IPS DF 19.7 (cell line): ENCODE data around the gene CD300LG.
"Not testable (repeated sequence)": the region's sequence is repeated elsewhere in the genome, so short reads cannot be mapped to it uniquely, and the experiment has no call there.

Source experiments
- DNase-seq: peaks from one replicate; pipeline ENCODE4 v3.0.0-alpha.2; 2013; ENCODE audit warnings: low read depth, low spot score

CD300LG gene

GRCh38 chr17:43854498-43854897 lies 7.5 kb downstream of the CD300LG start:
- no peak for DNase-seq

DNA sequence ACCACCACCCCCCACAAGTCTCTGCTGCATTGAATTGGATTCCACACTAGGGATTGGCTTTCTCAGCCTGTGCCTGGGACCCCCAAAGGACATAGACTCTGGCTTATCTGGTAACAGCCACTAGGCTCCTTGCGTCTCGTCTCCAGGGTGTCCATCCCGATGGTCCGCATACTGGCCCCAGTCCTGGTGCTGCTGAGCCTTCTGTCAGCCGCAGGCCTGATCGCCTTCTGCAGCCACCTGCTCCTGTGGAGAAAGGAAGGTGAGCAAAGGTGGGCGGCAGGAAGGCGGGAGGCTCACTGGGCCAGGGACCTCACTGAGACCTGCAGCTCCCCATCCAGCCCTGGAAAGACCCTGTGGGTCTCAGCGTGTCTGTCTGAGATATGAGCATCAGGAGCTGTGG lies 8.1 kb downstream of the CD300LG start:
- no peak for DNase-seq

DNA sequence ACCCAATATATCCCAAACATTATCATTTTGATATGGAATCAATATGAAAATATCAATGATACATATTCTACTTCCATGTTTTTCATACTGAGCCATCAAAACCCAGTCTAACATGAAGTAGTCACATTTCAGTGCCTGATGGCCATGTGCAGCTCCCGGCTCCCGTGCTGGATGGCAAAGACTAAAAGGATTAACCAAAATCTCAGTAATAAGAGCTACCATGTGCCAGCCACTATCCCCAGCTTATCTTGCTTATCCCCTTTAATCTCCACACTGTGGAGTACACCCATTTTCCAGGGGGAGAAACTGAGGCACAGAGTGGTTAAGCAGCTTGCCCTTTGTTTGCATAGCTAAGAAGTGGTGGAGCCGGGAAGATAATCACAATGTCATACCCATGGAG lies 9.2 kb downstream of the CD300LG start:
- no peak for DNase-seq

DNA sequence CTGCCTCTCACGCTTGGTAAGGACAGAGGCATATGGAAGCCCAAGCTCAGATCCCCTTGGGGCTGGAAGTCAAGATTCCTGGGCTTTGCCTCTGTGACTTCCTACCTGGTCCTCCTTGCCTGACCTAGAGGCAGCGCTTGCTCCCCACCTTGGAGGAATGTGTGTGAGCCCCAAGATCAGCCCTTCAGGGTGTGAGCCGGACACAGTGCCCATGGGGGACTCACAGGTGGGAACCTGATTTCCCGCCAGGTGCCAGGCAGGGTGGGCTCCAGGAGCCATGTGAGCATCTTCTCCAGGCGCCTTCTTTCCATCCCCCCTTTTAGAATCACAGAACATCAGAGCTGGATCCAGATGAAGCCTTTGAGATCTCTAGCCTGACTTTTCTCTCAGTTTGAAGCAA lies 10.2 kb downstream of the CD300LG start:
- no peak for DNase-seq

- no peak for DNase-seq
Measured at GRCh38 chr17:43857957-43858600, 11.1 kb downstream of the CD300LG start.

GRCh38 chr17:43860077-43860725 lies 13.2 kb downstream of the CD300LG start:
- no peak for DNase-seq

DNA sequence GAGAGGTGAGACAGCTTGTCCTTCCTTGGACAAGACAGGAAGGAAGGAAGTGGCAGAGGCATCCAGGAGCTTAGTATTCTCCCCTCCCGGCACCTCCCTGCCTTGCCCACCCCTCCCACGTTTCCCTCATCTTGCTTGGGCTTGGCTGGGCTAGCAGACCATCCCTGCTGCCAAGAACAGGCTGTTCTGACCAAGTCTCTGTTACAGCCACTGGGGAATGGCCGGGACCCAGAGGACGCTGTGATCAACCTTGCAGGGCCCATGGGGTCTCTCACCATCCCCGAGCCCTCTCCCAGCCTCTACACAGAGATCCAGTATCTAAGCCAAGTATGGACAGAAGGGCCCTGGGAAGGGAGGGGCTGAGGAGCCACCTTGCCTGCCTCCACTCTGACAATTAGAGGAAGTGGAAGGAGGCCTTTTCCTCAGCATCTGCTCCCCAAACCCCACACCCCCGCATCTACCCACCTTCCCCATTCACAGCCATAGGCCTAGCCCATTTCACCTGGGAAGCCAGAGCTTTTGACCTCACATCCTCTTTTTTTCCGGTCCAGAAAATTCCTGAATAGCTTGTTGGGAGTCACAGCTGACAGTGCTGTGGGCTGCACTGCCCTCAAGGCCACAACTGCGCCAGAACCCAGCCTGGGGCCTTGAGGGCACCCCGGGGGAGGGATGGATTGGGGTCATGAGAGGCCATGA lies 14.1 kb downstream of the CD300LG start:
- DNase-seq, result no peak

- no peak for DNase-seq
Measured at GRCh38 chr17:43861960-43862359, 15.0 kb downstream of the CD300LG start.

DNA sequence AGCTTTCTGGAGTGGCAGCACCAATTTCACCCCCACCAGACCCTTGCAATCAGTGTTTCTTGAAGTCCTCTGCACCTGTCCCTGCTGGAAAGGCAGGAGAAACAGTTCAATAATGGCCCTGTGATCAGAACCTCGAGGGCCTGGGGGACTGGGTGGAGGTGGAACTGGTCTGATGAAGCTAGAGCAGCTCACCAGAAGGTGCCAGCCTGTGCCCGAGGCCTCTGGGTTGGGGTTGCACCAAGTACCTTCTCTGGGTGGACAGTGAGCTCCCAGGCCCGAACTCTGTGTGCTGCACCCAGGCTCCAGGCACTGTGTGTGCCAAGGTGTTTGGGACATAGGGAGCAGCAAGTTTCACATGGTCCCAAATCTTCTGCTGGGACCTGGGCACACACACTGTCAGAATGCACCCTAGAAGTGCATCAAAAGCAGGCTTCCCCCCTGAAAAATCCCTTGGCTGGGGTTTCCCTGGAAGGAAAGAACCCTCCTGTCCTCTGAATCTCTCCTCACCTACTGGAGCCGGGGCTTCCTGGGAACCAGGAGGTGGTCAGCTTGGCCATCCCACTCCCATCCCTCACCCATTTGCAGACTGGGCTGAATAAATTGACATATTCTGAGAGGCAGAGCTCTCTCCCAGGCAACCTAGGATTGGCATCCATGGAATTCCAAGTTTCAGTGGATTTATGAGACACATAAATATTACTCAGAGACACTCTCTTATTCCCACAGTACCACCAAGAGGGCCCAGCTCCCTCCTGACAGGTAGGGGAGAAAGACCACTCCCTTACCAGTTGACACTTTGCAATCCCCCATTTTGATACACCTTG lies 17.4 kb downstream of the CD300LG start:
- DNase-seq, result no peak

- DNase-seq, result no peak
Measured at GRCh38 chr17:43868226-43868994, 21.4 kb downstream of the CD300LG start.

- DNase-seq, result not testable (repeated sequence)
Measured at GRCh38 chr17:43869031-43869430, 22.1 kb downstream of the CD300LG start.

- no peak for DNase-seq
Measured at GRCh38 chr17:43871946-43872690, 25.1 kb downstream of the CD300LG start.

GRCh38 chr17:43873091-43873490 lies 26.1 kb downstream of the CD300LG start:
- no peak for DNase-seq

GRCh38 chr17:43873815-43874214 lies 26.8 kb downstream of the CD300LG start:
- DNase-seq, result no peak

GRCh38 chr17:43874293-43874692 lies 27.3 kb downstream of the CD300LG start:
- no peak for DNase-seq

DNA sequence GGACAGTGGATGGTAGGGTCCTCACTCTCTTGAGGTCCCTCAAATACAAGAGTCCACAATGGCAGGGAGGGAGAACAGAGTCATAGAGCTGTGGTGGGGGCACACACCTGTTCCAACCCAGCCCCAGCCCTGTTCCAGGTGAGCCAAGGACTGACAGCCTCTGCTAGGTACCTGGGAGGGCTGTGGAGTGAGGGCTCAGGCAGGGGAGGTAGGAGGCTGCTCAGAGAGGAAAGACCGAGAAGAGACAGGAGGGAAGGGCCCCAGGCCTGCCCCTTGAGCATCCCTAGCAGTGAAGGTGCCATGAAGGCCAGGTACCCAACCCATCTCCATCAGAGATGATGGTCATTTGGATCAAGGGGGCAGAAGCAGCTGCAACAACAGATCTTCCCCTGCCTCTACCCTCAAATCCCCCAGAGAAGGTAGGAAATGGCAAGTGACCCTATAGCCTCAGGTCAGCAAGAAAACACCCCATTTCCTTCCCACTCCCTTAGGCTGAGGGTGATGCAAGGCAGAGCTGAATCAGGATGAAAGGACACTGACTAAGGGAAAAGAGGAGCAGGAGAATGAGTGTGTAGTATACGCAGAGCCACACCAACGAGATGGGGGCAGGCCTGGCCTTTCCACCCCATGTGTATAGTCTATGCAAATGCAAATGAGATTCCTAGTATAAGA lies 28.6 kb downstream of the CD300LG start:
- no peak for DNase-seq

GRCh38 chr17:43877031-43877430 lies 30.1 kb downstream of the CD300LG start:
- no peak for DNase-seq

GRCh38 chr17:43877451-43878155 lies 30.6 kb downstream of the CD300LG start:
- no peak for DNase-seq
